ENCODE data around the gene AGTR1. TPM values are rescaled to one million over a fixed set of nuclear protein-coding genes. Genes with fewer than 3 reads are reported as not detected.
"Not testable (repeated sequence)": the region's sequence is repeated elsewhere in the genome, so short reads cannot be mapped to it uniquely, and the experiment has no call there.

The AGTR1 gene
- total RNA-seq, 1 experiment from 2014 or later: not detected

DNA sequence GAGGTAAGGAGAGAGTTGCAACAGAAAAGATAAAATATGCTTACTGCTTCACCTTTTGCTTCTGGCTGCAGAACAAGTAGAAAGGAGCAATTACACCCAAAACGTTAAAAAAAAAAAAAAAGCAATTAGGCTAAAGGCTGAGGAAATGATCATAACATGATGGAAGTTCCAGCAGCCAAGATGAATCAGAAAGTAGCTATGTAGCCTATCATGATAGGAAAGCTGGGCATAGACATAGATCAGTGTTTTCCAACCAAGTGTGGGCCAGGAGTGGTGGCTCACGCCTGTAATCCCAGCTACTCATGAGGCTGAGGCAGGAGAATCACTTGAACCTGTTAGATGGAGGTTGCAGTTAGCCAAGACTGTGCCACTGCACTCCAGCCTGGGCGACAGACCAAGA is 52.6 kb downstream of the AGTR1 start:
- peaks cover 42% of the 10 kb centered on the region for H3K27me3 Mint-ChIP-seq (ENCODE audit: insufficient read depth, unreplicated experiment)
- H3K4me1 Mint-ChIP-seq (ENCODE audit: insufficient read depth, unreplicated experiment): peaks cover 6% of the 10 kb centered on the region
- CTCF ChIA-PET: interaction anchor here (0.6 kb wide), 1 partner anchor 1446 kb away, joined by 3 read pairs; no protein-coding TSS in a partner anchor
- no peak overlapping the region for H3K4me3 Mint-ChIP-seq (ENCODE audit: unreplicated experiment)
- TF ChIP-seq, protein P1, sequence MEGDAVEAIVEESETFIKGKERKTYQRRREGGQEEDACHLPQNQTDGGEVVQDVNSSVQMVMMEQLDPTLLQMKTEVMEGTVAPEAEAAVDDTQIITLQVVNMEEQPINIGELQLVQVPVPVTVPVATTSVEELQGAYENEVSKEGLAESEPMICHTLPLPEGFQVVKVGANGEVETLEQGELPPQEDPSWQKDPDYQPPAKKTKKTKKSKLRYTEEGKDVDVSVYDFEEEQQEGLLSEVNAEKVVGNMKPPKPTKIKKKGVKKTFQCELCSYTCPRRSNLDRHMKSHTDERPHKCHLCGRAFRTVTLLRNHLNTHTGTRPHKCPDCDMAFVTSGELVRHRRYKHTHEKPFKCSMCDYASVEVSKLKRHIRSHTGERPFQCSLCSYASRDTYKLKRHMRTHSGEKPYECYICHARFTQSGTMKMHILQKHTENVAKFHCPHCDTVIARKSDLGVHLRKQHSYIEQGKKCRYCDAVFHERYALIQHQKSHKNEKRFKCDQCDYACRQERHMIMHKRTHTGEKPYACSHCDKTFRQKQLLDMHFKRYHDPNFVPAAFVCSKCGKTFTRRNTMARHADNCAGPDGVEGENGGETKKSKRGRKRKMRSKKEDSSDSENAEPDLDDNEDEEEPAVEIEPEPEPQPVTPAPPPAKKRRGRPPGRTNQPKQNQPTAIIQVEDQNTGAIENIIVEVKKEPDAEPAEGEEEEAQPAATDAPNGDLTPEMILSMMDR (IDR thresholded peaks at IDR 0.05; ENCODE audit: unreplicated experiment): no peak
- BruUV-seq (replicated peaks): no TSS peak
- H3K9me3 Mint-ChIP-seq (ENCODE audit: unreplicated experiment): no peaks in the 10 kb centered on the region
- no peak overlapping the region for H3K27ac Mint-ChIP-seq (ENCODE audit: low read depth, unreplicated experiment)
- DNase-seq (ENCODE audit: unreplicated experiment): no peak
- H3K36me3 Mint-ChIP-seq (ENCODE audit: insufficient read depth, unreplicated experiment): no peaks in the 10 kb centered on the region
- intact Hi-C loops (cut with micrococcal nuclease): no loop called here
- POLR2A ChIA-PET: no interaction called here

DNA sequence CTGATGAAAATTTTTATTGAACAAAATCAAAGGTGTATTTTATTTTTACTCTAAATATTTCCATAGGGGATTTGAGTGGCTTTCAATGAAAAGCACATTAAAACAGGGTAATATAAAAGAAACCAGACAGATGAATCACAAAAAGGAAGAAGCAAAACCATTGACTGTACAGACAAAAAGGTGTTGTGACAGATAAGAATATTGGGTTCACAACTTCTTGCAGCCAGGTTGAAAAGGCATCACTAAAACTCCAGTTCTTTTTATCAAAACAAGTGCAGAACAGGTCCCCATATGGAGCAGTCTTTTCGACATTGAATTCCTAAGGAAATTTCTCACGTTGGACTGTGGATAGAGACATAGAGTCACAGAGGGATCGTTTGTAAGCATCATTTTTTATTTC is 53.8 kb downstream of the AGTR1 start:
- DNase-seq (ENCODE audit: unreplicated experiment): no peak
- Mint-ChIP-seq H3K4me3 (ENCODE audit: unreplicated experiment) (no peak overlapping the region), H3K9me3 (ENCODE audit: unreplicated experiment) (no peaks in the 10 kb centered on the region), H3K4me1 (ENCODE audit: insufficient read depth, unreplicated experiment) (peaks cover 6% of the 10 kb centered on the region), H3K27me3 (ENCODE audit: insufficient read depth, unreplicated experiment) (peaks cover 54% of the 10 kb centered on the region), H3K27ac (ENCODE audit: low read depth, unreplicated experiment) (no peak overlapping the region), H3K36me3 (ENCODE audit: insufficient read depth, unreplicated experiment) (no peaks in the 10 kb centered on the region)
- ChIA-PET CTCF (interaction anchor here (0.7 kb wide), 1 partner anchor 84 kb away, joined by 3 read pairs; no protein-coding TSS in a partner anchor), POLR2A (no interaction called here)
- intact Hi-C loops (cut with micrococcal nuclease): no loop called here
- TF ChIP-seq, protein P1 (IDR thresholded peaks at IDR 0.05; ENCODE audit: unreplicated experiment): no peak
- no TSS peak for BruUV-seq (replicated peaks)

DNA sequence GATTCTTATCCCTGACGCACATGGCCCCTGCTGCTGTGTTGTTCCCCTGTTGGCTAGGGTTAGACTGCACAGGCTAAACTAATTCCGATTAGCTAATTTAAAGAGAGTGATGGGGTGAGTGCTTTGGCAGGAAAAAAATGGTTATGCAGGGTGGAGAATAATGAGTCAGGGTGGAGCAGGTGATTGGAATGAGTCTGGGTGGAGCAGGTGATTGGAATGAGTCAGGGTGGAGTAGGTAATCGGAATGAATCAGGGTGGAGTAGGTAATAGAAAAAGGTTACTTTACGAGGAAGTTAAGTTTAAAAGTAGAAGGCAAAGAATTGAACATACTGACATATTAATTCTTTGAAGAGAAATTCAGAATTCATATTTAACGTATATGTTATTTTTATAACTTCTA is 55.7 kb downstream of the AGTR1 start:
- CTCF ChIA-PET; H3K4me3 Mint-ChIP-seq (ENCODE audit: unreplicated experiment); DNase-seq (ENCODE audit: unreplicated experiment): not testable (repeated sequence)

DNA sequence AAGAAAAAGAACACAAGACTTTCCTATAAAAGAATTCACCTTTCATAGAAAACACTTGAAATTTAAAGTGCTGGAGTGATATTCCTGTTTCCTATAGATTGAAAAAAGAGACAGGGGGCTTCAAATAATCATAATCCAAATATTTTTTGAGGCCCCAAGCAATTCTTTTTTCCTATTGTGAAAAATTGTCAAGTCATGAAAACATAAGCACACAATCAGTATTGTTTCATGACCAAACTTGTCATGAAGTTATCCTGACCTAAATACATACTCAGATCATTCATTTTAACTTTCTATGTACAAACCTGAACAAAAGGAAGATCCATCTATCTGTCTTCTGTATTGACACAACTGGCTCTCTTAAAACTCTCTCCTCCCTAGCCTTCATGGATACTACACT is 57.9 kb downstream of the AGTR1 start:
- Mint-ChIP-seq H3K27me3 (ENCODE audit: insufficient read depth, unreplicated experiment) (peaks cover 59% of the 10 kb centered on the region), H3K27ac (ENCODE audit: low read depth, unreplicated experiment) (no peak overlapping the region), H3K4me3 (ENCODE audit: unreplicated experiment) (no peak overlapping the region), H3K9me3 (ENCODE audit: unreplicated experiment) (no peaks in the 10 kb centered on the region), H3K36me3 (ENCODE audit: insufficient read depth, unreplicated experiment) (no peaks in the 10 kb centered on the region), H3K4me1 (ENCODE audit: insufficient read depth, unreplicated experiment) (peaks cover 6% of the 10 kb centered on the region)
- CTCF ChIA-PET: interaction anchor here (0.6 kb wide), 1 partner anchor 149 kb away, joined by 4 read pairs; no protein-coding TSS in a partner anchor
- POLR2A ChIA-PET: no interaction called here
- no peak for DNase-seq (ENCODE audit: unreplicated experiment)
- no TSS peak for BruUV-seq (replicated peaks)
- intact Hi-C loops (cut with micrococcal nuclease): no loop called here
- TF ChIP-seq, protein P1 (IDR thresholded peaks at IDR 0.05; ENCODE audit: unreplicated experiment): no peak

More for the DNA sequence above, 55.7 kb downstream of the AGTR1 start:
- H3K27me3 Mint-ChIP-seq (ENCODE audit: insufficient read depth, unreplicated experiment): peaks cover 37% of the 10 kb centered on the region
- H3K4me1 Mint-ChIP-seq (ENCODE audit: insufficient read depth, unreplicated experiment); H3K36me3 Mint-ChIP-seq (ENCODE audit: insufficient read depth, unreplicated experiment); POLR2A ChIA-PET; intact Hi-C loops (cut with micrococcal nuclease); H3K9me3 Mint-ChIP-seq (ENCODE audit: unreplicated experiment); H3K27ac Mint-ChIP-seq (ENCODE audit: low read depth, unreplicated experiment); BruUV-seq (replicated peaks): not testable (repeated sequence)

DNA sequence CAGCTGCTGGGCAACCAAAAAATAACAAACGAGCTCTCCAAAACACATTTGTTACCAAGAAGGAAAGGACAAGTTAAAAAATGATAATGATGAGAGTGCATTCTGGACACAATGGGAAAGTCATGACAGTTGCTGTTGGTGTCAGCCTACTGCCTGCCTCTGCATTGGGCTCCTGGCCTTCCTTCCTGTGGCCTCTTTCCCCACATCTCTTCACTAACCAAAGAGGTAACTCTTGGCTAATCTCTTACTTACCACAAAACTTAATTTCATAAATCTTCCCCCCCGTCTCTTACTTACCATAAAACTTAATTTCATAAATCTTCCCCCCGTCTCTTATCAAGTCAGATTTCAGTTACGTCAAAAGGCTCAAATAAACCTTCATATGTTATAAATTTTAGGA is 58.6 kb downstream of the AGTR1 start:
- ChIA-PET POLR2A (no interaction called here), CTCF (no interaction called here)
- Mint-ChIP-seq H3K27ac (ENCODE audit: low read depth, unreplicated experiment) (no peak overlapping the region), H3K27me3 (ENCODE audit: insufficient read depth, unreplicated experiment) (peaks cover 59% of the 10 kb centered on the region), H3K9me3 (ENCODE audit: unreplicated experiment) (no peaks in the 10 kb centered on the region), H3K4me3 (ENCODE audit: unreplicated experiment) (no peak overlapping the region), H3K36me3 (ENCODE audit: insufficient read depth, unreplicated experiment) (no peaks in the 10 kb centered on the region), H3K4me1 (ENCODE audit: insufficient read depth, unreplicated experiment) (peaks cover 6% of the 10 kb centered on the region)
- intact Hi-C loops (cut with micrococcal nuclease): no loop called here
- no peak for DNase-seq (ENCODE audit: unreplicated experiment)
- TF ChIP-seq, protein P1 (IDR thresholded peaks at IDR 0.05; ENCODE audit: unreplicated experiment): no peak
- BruUV-seq (replicated peaks): no TSS peak
